ENCODE measurements around the gene PEX14. TPM values are rescaled to one million over a fixed set of nuclear protein-coding genes. Genes with fewer than 3 reads are reported as not detected.

PEX14 gene
- total RNA-seq, 1 experiment from 2014 or later, result 27.3 TPM

GRCh38 chr1:10585242-10585641 is 110.5 kb downstream of the PEX14 start:
- POLR2A ChIA-PET, result no interaction called here
- Mint-ChIP-seq H3K27me3 (ENCODE audit: low read depth) (no peaks in the 10 kb centered on the region), H3K4me3 (no peak overlapping the region), H3K9me3 (peaks cover 7% of the 10 kb centered on the region; the same call in 1 of the 2 replicates), H3K36me3 (no peaks in the 10 kb centered on the region), H3K4me1 (peaks cover 8% of the 10 kb centered on the region; the same call in 1 of the 2 replicates), H3K27ac (no peak overlapping the region)
- ATAC-seq (no peak), DNase-seq (ENCODE audit: low spot score) (no peak)
- no peak for TF ChIP-seq IRF1 (CRISPR knock-in tag; IDR thresholded peaks at IDR 0.05)
- no peak for TF ChIP-seq ZSCAN18 (CRISPR knock-in tag; IDR thresholded peaks at IDR 0.05)
- TF ChIP-seq ESRRA (CRISPR knock-in tag; IDR thresholded peaks at IDR 0.05; ENCODE audit: borderline replicate concordance), result no peak
- TF ChIP-seq ZNF263 (CRISPR knock-in tag; IDR thresholded peaks at IDR 0.05; ENCODE audit: low read depth), result no peak
- no peak for TF ChIP-seq OVOL2 (CRISPR knock-in tag; IDR thresholded peaks at IDR 0.05; ENCODE audit: borderline replicate concordance)
- TF ChIP-seq, protein P1, sequence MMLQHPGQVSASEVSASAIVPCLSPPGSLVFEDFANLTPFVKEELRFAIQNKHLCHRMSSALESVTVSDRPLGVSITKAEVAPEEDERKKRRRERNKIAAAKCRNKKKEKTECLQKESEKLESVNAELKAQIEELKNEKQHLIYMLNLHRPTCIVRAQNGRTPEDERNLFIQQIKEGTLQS (CRISPR knock-in tag; conservative IDR thresholded peaks at IDR 0.05), result no peak
- TF ChIP-seq, protein P2, sequence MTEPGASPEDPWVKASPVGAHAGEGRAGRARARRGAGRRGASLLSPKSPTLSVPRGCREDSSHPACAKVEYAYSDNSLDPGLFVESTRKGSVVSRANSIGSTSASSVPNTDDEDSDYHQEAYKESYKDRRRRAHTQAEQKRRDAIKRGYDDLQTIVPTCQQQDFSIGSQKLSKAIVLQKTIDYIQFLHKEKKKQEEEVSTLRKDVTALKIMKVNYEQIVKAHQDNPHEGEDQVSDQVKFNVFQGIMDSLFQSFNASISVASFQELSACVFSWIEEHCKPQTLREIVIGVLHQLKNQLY (CRISPR knock-in tag; IDR thresholded peaks at IDR 0.05), result no peak
- TF ChIP-seq, protein P3, sequence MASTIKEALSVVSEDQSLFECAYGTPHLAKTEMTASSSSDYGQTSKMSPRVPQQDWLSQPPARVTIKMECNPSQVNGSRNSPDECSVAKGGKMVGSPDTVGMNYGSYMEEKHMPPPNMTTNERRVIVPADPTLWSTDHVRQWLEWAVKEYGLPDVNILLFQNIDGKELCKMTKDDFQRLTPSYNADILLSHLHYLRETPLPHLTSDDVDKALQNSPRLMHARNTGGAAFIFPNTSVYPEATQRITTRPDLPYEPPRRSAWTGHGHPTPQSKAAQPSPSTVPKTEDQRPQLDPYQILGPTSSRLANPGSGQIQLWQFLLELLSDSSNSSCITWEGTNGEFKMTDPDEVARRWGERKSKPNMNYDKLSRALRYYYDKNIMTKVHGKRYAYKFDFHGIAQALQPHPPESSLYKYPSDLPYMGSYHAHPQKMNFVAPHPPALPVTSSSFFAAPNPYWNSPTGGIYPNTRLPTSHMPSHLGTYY (CRISPR knock-in tag; IDR thresholded peaks at IDR 0.05), result no peak
- TF ChIP-seq, protein P4, sequence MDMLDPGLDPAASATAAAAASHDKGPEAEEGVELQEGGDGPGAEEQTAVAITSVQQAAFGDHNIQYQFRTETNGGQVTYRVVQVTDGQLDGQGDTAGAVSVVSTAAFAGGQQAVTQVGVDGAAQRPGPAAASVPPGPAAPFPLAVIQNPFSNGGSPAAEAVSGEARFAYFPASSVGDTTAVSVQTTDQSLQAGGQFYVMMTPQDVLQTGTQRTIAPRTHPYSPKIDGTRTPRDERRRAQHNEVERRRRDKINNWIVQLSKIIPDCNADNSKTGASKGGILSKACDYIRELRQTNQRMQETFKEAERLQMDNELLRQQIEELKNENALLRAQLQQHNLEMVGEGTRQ (CRISPR knock-in tag; IDR thresholded peaks at IDR 0.05), result no peak
- CTCF ChIA-PET, result no interaction called here

GRCh38 chr1:10586125-10586524 is 111.4 kb downstream of the PEX14 start:
- POLR2A ChIA-PET, result no interaction called here
- no peak overlapping the region for H3K27ac Mint-ChIP-seq
- ATAC-seq, result no peak

GRCh38 chr1:10588640-10589039 is 113.9 kb downstream of the PEX14 start:
- Mint-ChIP-seq H3K4me3 (no peak overlapping the region), H3K36me3 (no peaks in the 10 kb centered on the region), H3K27me3 (ENCODE audit: low read depth) (no peaks in the 10 kb centered on the region), H3K4me1 (peaks cover 37% of the 10 kb centered on the region), H3K27ac (no peak overlapping the region), H3K9me3 (peaks cover 7% of the 10 kb centered on the region; the same call in 1 of the 2 replicates)
- POLR2A ChIA-PET, result no interaction called here
- ATAC-seq, result no peak
- CTCF ChIA-PET, result no interaction called here
- no peak for DNase-seq (ENCODE audit: low spot score)
- TF ChIP-seq RELA (CRISPR knock-in tag; IDR thresholded peaks at IDR 0.05; ENCODE audit: borderline replicate concordance), result no peak
- TF ChIP-seq FOXP4 (CRISPR knock-in tag; IDR thresholded peaks at IDR 0.05), result no peak
- TF ChIP-seq, protein P3 (CRISPR knock-in tag; IDR thresholded peaks at IDR 0.05), result no peak
- no peak for TF ChIP-seq JUN (CRISPR knock-in tag; IDR thresholded peaks at IDR 0.05)
- no peak for TF ChIP-seq NFYB (CRISPR knock-in tag; conservative IDR thresholded peaks at IDR 0.05; ENCODE audit: low read depth)
- TF ChIP-seq ATF1 (CRISPR knock-in tag; IDR thresholded peaks at IDR 0.05), result no peak
- no peak for TF ChIP-seq CDX4 (CRISPR knock-in tag; IDR thresholded peaks at IDR 0.05; ENCODE audit: borderline replicate concordance)
- no peak for TF ChIP-seq NR2C2 (CRISPR knock-in tag; IDR thresholded peaks at IDR 0.05)
- no peak for TF ChIP-seq SMAD3 (CRISPR knock-in tag; IDR thresholded peaks at IDR 0.05; ENCODE audit: borderline replicate concordance)
- no peak for TF ChIP-seq IRF2 (CRISPR knock-in tag; IDR thresholded peaks at IDR 0.05; ENCODE audit: borderline replicate concordance, low read depth)
- no peak for TF ChIP-seq ZNF423 (CRISPR knock-in tag; IDR thresholded peaks at IDR 0.05)
- no peak for TF ChIP-seq KAT7 (CRISPR knock-in tag; IDR thresholded peaks at IDR 0.05; ENCODE audit: borderline replicate concordance)

More at GRCh38 chr1:10586125-10586524, 111.4 kb downstream of the PEX14 start:
- H3K9me3 Mint-ChIP-seq, result peaks cover 7% of the 10 kb centered on the region; the same call in 1 of the 2 replicates
- CTCF ChIA-PET, result interaction anchor here (0.9 to 1.0 kb wide), 2 partner anchors 8 to 9 kb away, joined by 3 read pairs; no protein-coding TSS in a partner anchor
- H3K4me3 Mint-ChIP-seq, result no peak overlapping the region
- no peaks in the 10 kb centered on the region for H3K36me3 Mint-ChIP-seq
- DNase-seq (ENCODE audit: low spot score), result no peak
- H3K4me1 Mint-ChIP-seq, result peaks cover 13% of the 10 kb centered on the region; the same call in 1 of the 2 replicates
- TF ChIP-seq TCF7 (CRISPR knock-in tag; IDR thresholded peaks at IDR 0.05; ENCODE audit: low read depth) (no peak), ZNF219 (CRISPR knock-in tag; IDR thresholded peaks at IDR 0.05; ENCODE audit: borderline replicate concordance) (no peak), MYBL2 (CRISPR knock-in tag; IDR thresholded peaks at IDR 0.05) (no peak), OVOL2 (CRISPR knock-in tag; IDR thresholded peaks at IDR 0.05; ENCODE audit: borderline replicate concordance) (no peak), JUN (CRISPR knock-in tag; IDR thresholded peaks at IDR 0.05) (no peak), SMAD3 (CRISPR knock-in tag; IDR thresholded peaks at IDR 0.05; ENCODE audit: borderline replicate concordance) (no peak), NR3C1 (CRISPR knock-in tag; conservative IDR thresholded peaks at IDR 0.05; ENCODE audit: low read depth) (no peak), JAZF1 (CRISPR knock-in tag; IDR thresholded peaks at IDR 0.05) (no peak), PRRX2 (CRISPR knock-in tag; IDR thresholded peaks at IDR 0.05) (no peak), CREM (CRISPR knock-in tag; IDR thresholded peaks at IDR 0.05) (no peak)
- no peaks in the 10 kb centered on the region for H3K27me3 Mint-ChIP-seq (ENCODE audit: low read depth)

Measured in WTC11 (cell line).